Anterior cingulate cortex (tissue), 58 donors: ENCODE data around the gene ASIC2.
A peak's percentile ranks its signal among the peaks of the same experiment; 100 is the strongest.

Experiments used
- DNase-seq, 58 donors: peaks; one replicate each; lab custom pipeline; 2025; lab: John Stamatoyannopoulos, UW

The ASIC2 gene

DNA sequence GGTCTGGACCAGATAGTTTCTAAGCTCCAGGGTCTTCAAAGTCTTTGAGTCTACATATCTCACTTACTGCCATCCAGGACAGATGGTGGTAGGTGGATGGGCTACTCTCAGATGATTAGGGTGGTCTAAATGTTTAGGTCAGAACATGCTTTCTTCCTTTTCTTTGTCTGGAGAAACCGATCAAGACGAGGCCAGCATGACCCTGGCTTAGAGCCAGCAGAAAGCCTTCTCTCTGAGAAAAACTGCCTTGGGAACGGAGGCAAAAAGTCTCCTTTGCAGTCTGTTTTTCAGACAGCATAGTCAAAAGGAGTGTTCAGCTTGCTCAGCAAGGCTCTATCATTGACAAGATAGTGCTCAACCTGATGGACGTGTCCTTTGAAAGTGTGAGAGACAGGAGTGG is 252.6 kb downstream of the ASIC2 start:
- DNase-seq = no peak

DNA sequence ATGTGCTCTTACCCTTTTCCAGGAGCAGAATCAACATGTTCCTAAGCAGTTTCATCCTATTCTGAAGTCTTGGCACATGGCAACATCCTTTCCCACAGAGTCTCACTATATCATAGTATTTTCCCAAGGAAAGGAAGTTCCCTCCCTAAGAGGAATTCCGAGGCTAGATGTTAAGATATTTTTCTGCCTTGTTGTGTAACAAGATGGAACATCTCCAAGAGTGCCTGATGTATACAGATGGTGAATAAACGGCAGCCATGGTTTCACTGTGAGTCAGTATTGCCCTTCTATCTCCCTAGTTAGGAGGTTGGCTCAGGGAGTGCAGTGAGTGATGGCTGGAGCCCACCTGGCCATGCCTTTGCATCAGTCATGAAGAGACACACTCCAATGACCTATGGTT is 253.2 kb downstream of the ASIC2 start:
- DNase-seq = peak in 1 of 58 donors; percentile 20

GRCh38 chr17:33038740-33039139 is 254.4 kb downstream of the ASIC2 start:
- peak in 32 of 58 donors; percentile 4 to 47 (median 16) for DNase-seq

DNA sequence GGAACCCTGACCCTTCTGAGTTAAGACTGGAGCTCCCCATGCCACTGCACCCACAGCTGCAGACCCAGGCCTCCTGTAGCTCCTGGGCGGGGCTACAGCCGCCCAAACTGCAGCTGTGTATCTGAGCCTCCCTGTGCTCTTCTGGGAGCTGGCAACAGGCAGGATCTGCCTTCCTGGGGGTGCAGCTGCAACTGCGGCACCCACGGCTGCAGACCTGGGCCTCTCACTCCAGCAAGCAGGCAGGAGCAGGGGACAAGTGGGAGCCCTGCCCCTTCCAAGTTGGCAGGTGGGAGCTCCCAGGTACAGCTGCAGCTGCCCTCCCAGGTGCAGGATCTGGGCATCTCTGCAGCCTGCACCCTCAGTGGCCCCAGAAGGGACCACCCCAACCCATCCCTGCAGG is 259.9 kb downstream of the ASIC2 start:
- DNase-seq = no peak

GRCh38 chr17:33028778-33029177 is 264.3 kb downstream of the ASIC2 start:
- no peak for DNase-seq

GRCh38 chr17:33028061-33028460 is 265.0 kb downstream of the ASIC2 start:
- no peak for DNase-seq

GRCh38 chr17:33024688-33025486 is 268.2 kb downstream of the ASIC2 start:
- no peak for DNase-seq

DNA sequence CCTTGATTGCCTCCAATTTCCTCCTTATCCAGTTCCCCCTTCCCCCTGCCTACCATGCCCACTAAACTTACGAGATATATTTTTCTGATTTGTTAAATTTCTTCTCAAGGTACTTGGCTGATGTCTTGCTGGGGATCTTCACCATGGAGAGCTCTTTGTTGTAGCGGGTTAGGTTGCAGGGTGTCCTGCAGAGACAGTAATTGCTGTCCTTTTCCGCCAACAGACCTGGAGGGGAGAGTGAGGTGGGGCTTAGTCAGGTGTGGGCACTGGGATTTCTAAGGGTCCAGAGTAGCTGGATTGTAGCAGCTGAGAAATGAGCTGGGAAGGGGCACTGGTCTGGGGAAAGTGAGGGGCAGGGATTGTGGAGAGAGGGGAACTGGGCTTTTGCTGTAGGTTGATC is 269.3 kb downstream of the ASIC2 start:
- DNase-seq = no peak

- no peak for DNase-seq
Observed at GRCh38 chr17:33021731-33022408, 271.2 kb downstream of the ASIC2 start.

DNA sequence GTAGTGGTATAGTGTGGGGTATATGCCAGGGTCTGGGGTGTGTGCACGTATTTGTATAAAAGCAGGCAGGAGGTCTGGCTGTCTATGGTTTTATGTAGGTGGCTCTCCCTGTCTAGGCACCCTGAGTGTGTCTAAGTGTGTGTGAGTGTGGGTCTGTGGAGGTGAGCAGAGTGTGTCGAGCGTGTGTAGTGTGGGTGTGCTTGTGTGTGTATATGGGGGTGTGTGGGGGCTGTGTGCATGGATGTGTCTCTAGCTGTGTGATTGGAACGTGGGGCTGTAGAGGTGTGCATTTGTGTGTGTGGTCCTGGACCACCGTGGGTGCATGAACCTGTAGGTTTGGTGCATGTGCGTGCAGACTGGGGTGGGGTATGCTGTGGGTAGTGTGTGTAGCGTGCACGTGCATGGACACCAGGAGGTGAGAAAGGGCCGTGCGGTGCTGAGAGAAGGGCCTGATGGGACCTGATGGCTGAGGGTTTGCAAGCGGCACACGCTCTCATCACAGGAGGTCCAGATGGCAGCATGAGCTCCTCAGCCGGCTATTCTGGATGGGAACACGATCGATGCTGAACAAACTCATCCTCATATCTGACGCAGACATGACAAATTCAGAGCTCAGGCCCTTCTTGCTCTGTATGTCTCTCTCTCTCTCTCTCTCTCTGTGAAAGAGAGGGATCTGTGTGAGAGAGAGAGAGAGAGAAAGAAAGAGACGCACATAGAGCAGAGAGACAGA is 273.8 kb downstream of the ASIC2 start:
- DNase-seq = no peak

GRCh38 chr17:33017366-33017765 is 275.7 kb downstream of the ASIC2 start:
- no peak for DNase-seq

DNA sequence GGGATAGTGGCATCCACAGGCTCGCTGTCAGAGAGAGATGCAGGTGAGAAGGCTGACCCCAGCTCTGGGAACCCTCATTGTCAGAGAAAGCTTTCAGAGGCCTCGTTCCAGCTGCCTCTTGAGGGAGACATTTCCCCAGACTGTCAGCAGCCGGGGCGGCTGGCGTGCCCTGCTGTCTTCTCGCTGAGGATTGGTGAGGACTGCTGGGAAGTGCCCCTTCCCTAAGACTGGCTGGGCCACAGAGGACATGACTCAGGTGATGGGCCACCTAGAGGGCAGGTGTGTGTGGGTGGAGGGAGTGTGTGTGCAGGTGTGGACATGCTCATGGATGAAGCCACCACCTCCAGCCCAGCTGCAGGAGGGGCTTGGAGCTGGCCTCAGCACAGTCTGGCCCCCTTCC is 276.2 kb downstream of the ASIC2 start:
- DNase-seq = no peak

DNA sequence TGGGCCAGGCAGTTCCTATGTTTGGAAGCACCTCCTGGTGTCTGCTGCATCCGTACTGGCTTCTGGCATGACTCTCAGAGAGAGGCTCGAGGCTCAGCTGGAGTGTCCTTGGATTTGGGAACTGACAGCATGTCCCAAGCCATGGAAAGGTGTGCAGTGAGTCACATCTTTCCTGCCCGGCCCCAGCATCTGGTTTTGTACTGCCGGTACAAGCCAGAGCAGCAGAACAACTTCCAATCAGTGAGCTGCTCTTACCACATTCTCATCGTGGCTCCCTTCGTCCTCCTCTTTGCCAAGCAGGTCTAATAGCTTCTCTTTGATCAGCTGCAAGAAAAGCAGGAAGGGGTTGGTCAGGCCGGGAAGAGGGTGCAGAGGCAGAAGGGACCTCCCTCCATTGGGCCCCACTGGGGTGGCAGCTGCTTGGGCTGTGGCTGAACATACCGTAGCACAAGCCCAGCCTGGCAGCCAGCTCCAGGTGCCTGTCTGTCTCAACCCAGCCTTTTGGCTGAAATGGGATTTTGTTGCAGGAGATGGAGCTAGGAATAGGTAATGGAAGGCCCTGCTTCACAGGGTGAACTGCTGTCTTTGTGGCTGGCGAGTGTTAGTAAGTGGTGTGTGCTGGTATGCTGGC is 277.3 kb downstream of the ASIC2 start:
- no peak for DNase-seq

DNA sequence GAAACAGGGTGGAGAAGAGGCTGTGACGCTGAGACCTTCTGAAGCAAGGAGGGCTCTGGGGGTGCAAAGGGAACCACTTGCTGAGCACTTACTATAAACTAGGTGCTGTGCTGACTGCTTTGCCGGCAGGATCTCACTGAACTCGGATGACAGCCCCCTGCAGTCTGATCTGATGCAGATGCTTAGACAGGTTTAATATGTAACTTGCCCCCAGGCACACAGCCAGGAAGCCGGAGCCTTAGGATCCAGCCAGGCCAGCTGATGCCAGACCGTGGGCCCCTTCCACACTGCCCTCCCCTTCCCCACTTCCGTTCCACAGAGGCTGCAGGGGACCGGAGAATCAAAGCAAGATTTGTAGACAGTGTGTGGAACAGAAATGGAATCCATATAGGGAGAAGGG is 278.3 kb downstream of the ASIC2 start:
- no peak for DNase-seq

DNA sequence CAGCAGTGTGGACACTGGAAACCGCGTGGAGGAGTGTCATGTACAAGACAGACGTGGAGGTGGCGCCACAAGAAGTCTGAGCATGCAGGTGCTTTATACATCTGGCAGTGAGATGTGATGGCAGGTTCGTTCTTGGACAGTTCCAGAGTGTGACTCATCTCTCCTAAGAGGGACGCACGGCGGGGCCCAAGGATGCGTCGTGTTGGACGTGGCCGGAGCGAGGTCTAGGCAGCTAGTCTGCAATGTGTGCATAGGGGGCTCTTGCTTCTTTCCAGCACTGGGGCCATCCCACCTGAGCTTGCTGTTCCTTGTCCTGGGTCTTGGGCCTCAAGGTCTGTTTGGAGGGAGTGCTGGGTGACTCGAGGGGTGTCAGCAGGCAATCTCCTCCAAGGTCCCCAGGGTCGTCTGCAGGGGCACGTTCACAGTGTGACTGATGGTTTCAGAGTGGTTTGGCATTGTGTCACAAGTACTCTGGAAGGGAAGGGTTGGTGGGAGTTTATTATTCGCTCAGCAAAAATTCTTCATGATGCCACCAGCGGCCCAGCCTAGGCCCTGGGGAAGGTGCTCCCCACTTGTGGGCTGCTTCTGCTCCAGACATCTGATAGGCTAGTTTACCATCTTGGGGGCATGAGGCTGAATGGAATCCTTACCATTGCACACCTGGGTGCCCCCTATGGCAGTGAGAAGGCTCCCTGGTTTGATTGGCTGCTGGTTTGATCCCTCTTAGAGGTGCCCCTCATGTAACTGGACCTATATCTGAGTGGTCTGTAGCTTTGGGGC is 279.3 kb downstream of the ASIC2 start:
- DNase-seq = no peak

DNA sequence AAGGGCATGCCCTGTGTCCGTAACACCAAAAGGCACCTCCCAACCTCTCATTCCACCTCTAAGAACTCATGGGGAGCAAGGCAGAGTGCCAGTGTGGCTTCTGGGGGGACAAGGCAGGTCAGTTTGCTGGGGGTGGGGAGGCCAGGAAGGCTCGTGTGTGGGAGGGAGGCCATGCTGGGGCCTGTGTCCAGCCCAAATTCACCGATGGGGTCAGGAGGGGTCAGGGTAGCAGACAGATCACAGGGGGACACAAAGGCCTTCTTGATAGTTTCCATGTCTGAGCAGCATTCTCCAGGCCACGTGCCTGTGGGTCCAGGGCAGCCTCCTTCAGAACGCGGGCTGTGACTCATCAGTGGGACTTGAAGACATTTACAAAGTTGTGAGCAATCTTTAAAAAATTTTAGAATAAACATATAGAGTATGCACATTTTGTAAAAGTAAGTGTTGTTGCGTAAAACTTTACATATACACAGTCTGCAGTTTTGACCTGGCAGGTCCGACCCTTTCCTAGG is 280.5 kb downstream of the ASIC2 start:
- DNase-seq = no peak

GRCh38 chr17:33009636-33010035 is 283.5 kb downstream of the ASIC2 start:
- DNase-seq = no peak

DNA sequence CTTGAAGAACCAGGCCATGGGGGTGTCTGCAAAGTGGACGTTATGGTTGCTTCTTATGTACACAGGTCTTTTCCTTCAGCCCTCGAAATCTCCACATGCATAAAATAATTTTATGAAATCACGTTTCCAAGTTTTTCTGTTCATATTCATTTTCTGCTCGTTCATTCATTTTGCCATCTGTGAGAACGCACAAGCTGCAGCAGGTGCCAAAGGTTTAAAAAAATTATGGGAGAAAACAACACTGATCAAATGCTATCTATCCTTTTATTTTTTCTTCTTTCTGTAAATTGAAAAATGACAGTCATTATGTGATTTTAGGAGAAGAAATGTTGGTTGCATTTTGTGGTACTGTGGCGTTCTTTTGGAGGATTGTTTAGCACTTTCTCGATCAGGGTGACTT is 285.9 kb downstream of the ASIC2 start:
- DNase-seq = no peak

DNA sequence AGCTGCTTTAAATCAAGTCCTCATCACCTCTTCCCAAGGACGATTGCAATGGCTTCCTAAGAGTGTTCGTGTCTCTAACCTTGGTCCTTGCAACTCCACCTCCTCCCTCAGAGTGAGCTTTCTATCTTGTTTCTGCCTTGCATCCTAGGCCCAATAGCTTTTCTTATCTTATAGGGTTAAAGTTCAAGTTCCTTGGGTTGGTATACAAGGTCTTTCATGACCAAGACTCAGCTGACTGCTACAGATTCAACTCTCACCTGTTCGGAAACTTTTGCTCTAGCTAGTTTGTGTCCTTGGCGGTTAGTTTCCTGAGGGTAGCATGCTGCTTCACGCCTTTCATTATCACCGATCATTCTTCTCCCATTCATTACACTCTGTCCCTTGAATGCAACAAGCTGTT is 290.8 kb downstream of the ASIC2 start:
- no peak for DNase-seq

DNA sequence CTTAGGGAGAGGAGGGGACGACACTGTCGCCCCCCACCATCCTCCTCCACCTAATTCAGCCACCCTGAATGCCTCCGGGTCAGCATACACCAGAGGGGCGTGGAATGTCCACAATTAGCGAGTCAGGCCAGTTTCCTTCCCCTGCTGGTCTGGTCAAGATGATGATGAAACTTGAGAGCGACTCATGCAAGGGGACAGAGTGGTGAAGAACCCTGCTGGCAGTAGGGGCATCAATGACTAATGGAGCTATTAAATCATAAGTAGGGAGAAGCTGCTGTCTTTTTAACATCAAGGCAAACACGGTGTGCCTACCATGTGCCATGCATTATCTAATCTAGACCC is 294.2 kb downstream of the ASIC2 start:
- no peak for DNase-seq
